Effector CD4-positive, alpha-beta T cell (primary cell): ENCODE results near the gene CBFA2T3. TPM values are rescaled to one million over a fixed set of nuclear protein-coding genes. Genes with fewer than 3 reads are reported as not detected.
"Not testable (repeated sequence)": the region's sequence is repeated elsewhere in the genome, so short reads cannot be mapped to it uniquely, and the experiment has no call there.

Source experiments
- DNase-seq: peaks from one replicate; pipeline ENCODE4 v3.0.0-alpha.2; 2020
- total RNA-seq: gene quantifications from one replicate; lab custom pipeline; 2026; lab: John Stamatoyannopoulos, UW

CBFA2T3 gene
- not detected for total RNA-seq

GRCh38 chr16:88977018-88977811, at the start of gene CBFA2T3:
Gene CBFA2T3 (minus strand): TSS chr16:88977207. CDS start chr16:88976807, 400 bp downstream.
- DNase-seq = no peak

GRCh38 chr16:89026121-89026612, 49.2 kb upstream of the CBFA2T3 start:
- DNase-seq = no peak

DNA sequence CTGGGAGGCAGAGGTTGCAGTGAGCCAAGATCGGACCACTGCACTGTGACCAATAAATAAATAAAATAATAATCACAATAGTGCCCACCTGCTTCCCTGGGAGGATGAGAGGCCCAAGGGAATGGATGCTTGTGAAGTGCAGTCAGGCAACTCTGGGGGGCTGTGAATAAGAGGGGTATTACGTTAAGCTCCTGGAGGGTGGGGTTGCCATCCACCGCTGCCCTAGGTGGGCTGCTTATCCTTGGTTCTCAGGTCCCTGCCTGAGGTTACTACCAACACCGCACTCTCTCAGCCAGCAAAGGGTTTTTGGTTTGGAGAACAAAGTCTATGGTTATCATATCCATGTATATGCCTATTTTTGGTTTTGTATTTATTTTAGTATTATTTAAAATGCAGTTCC, 48.6 kb upstream of the CBFA2T3 start:
- DNase-seq = no peak

DNA sequence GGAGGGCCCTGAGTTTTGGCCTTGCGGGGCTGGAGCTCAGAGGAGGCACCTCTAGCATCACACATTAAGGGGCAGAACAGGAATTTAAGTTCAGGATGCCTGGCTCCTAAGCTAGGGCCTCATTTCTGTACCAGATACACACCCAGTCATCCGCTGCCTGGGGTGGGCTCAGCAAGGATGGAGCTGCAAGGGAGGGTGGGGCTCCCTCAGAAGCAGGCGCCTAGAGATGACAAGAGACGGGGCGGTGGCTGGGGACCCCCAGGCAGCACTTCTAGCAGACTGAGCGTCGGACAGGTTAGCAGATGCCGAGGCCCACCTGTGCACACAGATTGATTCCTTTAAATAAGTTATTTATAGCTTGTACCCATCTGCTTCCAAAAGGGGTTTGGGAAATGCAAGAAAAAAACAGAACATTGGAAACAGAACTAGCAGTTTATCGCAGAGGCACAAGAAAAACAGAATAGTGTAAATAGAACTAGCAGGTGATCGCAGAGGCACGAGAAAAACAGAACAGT, 47.6 kb upstream of the CBFA2T3 start:
- DNase-seq = no peak

DNA sequence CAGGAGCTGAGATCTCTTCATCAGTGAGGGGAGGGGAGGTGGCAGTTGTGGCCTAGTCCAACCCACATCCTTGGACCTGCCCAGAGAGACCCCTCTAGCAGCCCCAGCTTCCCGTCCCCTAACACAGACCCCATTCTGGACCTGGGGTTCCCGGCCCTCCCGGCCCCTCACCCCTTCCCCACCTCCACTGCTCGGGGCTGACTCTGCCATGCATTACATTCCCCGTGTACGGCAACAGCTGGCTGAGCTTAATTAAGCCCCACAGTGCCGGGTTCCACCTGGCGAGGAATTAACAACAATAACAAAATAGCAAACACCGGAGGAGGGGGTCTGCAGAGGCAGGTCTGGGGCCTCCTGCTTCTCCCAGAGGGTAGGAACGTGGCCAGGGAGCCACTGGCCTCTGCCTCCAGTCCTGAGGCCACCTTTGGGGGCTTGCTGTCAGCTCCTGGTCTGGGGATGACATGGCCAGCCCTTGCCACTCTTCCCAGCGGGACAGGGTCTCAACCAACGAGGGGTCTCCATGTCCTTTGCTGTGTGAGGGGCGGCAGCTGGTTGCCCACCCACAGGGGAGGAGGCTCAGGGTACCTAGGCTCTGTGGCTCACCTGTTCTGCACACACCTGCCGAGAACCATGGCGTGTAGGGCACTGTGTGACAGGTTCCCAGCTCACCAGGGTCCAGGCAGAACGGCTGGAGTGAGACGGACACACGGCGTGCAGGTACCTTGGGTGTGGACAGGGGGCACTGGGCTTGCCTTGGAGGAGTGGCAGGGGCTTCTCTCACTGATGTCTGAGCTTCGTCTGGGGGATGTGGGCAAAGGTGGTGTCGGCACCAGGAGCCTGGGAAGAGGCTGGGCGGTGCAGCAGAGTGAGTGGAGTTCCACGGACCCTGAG, 46.9 kb upstream of the CBFA2T3 start:
- DNase-seq = no peak

DNA sequence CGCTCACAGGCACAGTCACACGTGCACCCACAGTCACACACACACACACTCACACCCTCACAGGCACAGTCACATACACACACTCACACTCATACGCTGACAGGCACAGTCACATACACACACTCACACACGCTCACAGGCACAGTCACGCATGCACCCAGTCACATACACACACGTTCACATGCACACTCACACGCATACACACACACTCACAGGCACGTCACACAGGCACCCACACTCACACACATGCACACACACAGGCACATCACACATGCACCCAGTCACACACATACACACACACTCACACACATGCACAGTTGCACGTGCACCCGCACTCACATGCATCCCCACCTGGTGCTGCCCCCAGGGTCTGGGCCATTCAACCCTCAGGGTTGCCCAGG, 46.1 kb upstream of the CBFA2T3 start:
- DNase-seq = no peak

DNA sequence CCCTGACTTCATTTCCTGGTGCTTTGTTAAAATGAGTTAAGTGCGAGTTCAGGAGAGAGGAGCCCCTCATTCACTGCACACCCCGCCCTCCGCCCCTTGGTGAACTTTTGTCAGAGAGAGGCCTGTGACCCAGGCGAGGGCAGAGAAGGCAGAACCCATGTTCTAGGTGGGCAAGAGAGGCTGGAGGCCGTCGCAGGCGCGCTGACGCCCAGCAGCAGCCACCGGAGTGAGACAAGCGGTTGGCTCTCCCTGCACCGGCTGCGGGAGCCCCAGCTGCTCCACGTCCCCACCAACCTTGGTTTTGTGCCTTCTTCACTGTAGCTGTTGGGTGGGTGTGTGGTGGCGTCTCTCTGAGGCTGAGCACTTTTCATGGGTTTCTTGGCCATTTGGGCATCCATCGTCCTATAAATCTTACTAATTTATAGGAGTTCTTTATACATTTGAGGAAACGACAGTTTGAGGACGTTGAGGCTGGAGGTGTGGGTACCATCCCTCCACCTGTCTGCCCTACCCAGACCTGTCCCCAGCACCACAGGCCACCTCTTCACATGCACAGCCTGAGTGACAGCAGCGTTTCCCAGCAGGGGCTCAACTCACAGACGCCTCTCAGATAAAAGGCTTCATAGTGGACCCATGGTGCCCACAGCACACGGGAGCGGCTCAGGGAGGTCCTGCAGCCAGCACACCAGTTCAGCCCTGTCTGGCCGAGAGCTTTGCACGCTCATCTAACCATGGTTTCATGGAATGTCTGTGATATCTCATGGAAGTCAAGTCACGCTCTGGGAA, 45.2 kb upstream of the CBFA2T3 start:
- DNase-seq = no peak

- DNase-seq = no peak
Observed at GRCh38 chr16:89020925-89021595, 44.1 kb upstream of the CBFA2T3 start.

GRCh38 chr16:89020068-89020924, 43.3 kb upstream of the CBFA2T3 start:
- no peak for DNase-seq

- DNase-seq = no peak
Observed at GRCh38 chr16:89019511-89019910, 42.5 kb upstream of the CBFA2T3 start.

DNA sequence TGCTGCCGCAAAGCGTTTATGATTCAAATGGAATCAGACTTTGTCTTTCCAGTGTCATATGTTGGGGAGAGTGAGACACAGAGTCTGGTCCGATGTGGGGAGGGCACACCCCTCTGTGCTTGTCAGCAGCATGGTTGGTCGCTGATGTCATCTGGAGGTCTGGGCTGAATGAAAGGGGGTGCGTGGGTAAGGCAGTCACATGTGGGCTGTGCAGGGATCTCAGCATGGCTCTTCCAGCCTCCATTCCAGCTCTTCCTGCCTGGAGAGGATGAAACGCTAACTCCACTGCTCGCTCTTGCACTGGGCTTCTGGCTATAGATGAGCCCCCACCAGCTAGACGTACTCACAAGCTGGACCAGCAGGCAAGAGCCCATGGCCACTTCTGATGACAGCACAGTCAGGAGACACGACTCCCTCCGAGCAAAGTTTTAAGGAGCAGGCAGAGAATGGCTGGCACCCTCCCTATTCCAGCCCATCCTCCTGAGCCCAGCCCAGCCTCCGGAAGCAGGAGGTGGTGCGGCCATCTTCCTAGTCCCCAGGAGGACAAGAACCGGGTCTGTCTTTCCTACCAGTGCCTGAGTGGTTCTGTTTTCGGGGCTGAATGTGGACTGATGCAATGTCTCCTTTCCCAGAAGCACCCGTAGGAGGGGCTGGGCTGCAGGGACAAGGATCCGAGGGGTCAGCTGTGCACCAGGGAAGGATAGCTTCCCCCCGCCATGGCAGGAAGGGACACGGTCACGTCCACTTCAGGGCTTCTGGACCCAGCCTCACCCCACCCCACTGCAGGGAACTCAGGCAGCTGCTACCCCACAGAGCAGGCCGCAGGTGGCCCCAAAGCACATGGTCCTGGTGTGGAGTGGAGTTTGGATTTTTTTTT, 41.5 kb upstream of the CBFA2T3 start:
- DNase-seq = no peak

- no peak for DNase-seq
Observed at GRCh38 chr16:89017543-89018281, 40.7 kb upstream of the CBFA2T3 start.

GRCh38 chr16:89016561-89016960, 39.6 kb upstream of the CBFA2T3 start:
- DNase-seq = not testable (repeated sequence)

- no peak for DNase-seq
Observed at GRCh38 chr16:89015271-89015859, 38.4 kb upstream of the CBFA2T3 start.

- no peak for DNase-seq
Observed at GRCh38 chr16:89014403-89015230, 37.6 kb upstream of the CBFA2T3 start.

DNA sequence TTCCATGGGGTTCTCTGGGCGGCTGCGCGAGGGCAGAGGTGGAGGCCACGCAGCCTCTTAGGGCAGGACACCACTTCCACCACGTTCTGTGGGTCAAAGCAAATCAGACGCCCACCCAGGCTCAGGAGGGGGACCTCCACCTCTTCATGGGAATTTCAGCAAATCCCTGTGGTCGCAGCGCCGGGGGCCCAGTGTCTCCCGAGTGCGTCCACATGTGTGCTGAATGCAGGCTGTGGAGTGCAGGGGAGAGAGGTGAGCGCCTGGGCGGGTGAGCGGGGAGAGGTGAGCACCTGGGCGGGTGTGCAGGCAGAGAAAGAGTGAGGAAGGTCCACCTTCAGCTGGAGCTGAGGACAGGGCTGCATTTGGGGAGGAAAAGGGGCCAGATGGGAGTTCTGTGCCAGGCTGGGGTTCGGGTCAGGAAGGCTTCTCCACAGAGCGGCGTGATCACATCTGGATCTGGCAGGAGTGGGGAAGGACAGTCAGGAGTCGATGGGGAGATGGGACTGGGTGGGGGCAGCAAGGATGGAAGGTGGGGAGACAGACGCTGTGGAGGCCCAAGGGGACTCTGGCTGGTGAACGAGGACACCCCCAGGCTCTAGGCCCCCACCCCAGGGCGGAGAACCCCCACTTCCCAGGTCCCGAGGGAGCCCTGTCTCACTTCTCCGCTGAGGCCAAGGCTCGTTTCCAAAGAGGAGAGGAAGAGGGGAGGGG, 36.8 kb upstream of the CBFA2T3 start:
- DNase-seq = no peak

DNA sequence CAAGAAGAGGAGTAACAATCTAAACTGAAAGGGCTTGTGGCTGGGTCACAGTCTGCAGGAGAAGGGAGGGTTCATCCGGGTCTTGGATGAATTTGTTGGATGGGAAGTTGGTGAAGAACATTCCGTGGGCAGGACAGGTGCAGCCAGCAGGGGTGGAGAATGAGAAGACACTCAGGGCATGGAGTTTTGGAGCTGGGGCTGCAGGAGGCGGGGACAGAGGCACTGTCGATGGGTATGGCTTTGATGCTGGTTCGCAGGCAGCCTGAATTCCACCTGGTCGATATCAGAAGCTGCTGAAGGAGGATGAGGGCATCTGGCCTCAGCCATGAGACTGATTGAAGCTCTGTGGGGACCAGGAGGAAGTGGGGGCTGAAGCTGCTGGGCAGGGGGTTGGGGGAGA, 36.1 kb upstream of the CBFA2T3 start:
- no peak for DNase-seq
